ENCODE results near the gene GAS6.

- TF ChIP-seq, protein P1, sequence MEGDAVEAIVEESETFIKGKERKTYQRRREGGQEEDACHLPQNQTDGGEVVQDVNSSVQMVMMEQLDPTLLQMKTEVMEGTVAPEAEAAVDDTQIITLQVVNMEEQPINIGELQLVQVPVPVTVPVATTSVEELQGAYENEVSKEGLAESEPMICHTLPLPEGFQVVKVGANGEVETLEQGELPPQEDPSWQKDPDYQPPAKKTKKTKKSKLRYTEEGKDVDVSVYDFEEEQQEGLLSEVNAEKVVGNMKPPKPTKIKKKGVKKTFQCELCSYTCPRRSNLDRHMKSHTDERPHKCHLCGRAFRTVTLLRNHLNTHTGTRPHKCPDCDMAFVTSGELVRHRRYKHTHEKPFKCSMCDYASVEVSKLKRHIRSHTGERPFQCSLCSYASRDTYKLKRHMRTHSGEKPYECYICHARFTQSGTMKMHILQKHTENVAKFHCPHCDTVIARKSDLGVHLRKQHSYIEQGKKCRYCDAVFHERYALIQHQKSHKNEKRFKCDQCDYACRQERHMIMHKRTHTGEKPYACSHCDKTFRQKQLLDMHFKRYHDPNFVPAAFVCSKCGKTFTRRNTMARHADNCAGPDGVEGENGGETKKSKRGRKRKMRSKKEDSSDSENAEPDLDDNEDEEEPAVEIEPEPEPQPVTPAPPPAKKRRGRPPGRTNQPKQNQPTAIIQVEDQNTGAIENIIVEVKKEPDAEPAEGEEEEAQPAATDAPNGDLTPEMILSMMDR (conservative IDR thresholded peaks at IDR 0.05): no peak
- TF ChIP-seq EZH2 (IDR thresholded peaks at IDR 0.05; ENCODE audit: low read depth): no peak
Measured at GRCh38 chr13:113823771-113824170, 40.1 kb downstream of the GAS6 start.

Measured in PC-9 (cell line).